ENCODE measurements around the gene RUFY3. TPM values are rescaled to one million over a fixed set of nuclear protein-coding genes. Genes with fewer than 3 reads are reported as not detected.

RUFY3 gene
- total and polyA plus RNA-seq, 3 donors from 2014 or later, result 84.7 to 247 (median 220) TPM

GRCh38 chr4:70704215-70704930 lies 17.4 kb upstream of the RUFY3 start:
- Histone ChIP-seq H3K27ac (peak overlapping the region; percentile 86 to 94), H3K4me1 (peaks cover 11% of the 10 kb centered on the region), H3K36me3 (ENCODE audit: low read depth, missing control alignments) (no peaks in the 10 kb centered on the region), H3K4me3 (peak overlapping the region; percentile 72 to 88), H3K27me3 (no peaks in the 10 kb centered on the region), H3K9me3 (no peaks in the 10 kb centered on the region)
- peak; percentile 82 for DNase-seq
- WGBS, 2 donors, result 0 to 1% methylated on average over 26 to 51 of the region's 58 CpGs
- intact Hi-C loops (cut with DNase I; ENCODE audit: low total_unique reads), result no loop called here
- TF ChIP-seq CTCF (IDR thresholded peaks at IDR 0.05), result peak in 1 of 3 experiments; percentile 21
- no peak for TF ChIP-seq POLR2A (IDR thresholded peaks at IDR 0.05)

DNA sequence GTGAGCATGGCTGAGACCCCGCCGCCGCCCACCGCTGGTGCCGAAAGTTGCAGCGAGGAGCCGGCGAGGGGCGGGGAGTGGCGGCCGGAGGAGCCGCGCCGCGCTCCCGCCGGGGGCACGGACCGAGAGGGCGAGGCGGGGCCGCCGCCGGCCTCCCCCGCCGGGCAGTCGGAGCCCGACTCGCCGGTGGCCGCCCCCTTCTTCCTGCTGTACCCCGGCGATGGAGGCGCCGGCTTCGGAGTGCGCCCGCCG lies 16.9 kb upstream of the RUFY3 start:
- no peaks in the 10 kb centered on the region for H3K27me3 ChIP-seq
- no peaks in the 10 kb centered on the region for H3K36me3 ChIP-seq (ENCODE audit: low read depth, missing control alignments)
- H3K9me3 ChIP-seq, result no peaks in the 10 kb centered on the region
- H3K4me3 ChIP-seq, result peak overlapping the region; percentile 72 to 88
- TF ChIP-seq CTCF (IDR thresholded peaks at IDR 0.05) (no peak), POLR2A (IDR thresholded peaks at IDR 0.05) (no peak)
- peaks cover 11% of the 10 kb centered on the region for H3K4me1 ChIP-seq
- no peak for DNase-seq
- 0% methylated on average over 12 of the region's 39 CpGs; no CpG with 5 or more reads in 1 of the 2 donors for WGBS, 2 donors
- peak overlapping the region; percentile 86 to 94 for H3K27ac ChIP-seq
- intact Hi-C loops (cut with DNase I; ENCODE audit: low total_unique reads), result no loop called here

- peak; percentile 77 for DNase-seq
- no peak for TF ChIP-seq CTCF (IDR thresholded peaks at IDR 0.05)
- TF ChIP-seq POLR2A (IDR thresholded peaks at IDR 0.05), result no peak
- WGBS, 2 donors, result 0 to 1% methylated on average over 11 to 70 of the region's 86 CpGs
- H3K36me3 ChIP-seq (ENCODE audit: low read depth, missing control alignments), result no peaks in the 10 kb centered on the region
- intact Hi-C loops (cut with DNase I; ENCODE audit: low total_unique reads), result no loop called here
- peak overlapping the region; percentile 72 to 88 for H3K4me3 ChIP-seq
- no peaks in the 10 kb centered on the region for H3K9me3 ChIP-seq
- peaks cover 11% of the 10 kb centered on the region for H3K4me1 ChIP-seq
- H3K27ac ChIP-seq, result peak overlapping the region; percentile 86 to 94
- H3K27me3 ChIP-seq, result no peaks in the 10 kb centered on the region
Measured at GRCh38 chr4:70705183-70706043, 16.4 kb upstream of the RUFY3 start.

GRCh38 chr4:70706044-70706461 lies 15.7 kb upstream of the RUFY3 start:
- Histone ChIP-seq H3K36me3 (ENCODE audit: low read depth, missing control alignments) (no peaks in the 10 kb centered on the region), H3K4me1 (peaks cover 11% of the 10 kb centered on the region), H3K27ac (peak overlapping the region; percentile 86 to 94), H3K9me3 (no peaks in the 10 kb centered on the region), H3K4me3 (peak overlapping the region; percentile 72 to 88), H3K27me3 (no peaks in the 10 kb centered on the region)
- intact Hi-C loops (cut with DNase I; ENCODE audit: low total_unique reads), result no loop called here
- DNase-seq, result no peak
- TF ChIP-seq CTCF (IDR thresholded peaks at IDR 0.05), result no peak
- no peak for TF ChIP-seq POLR2A (IDR thresholded peaks at IDR 0.05)
- WGBS, 2 donors, result 4 to 12% methylated on average over 7 of the region's 7 CpGs

Measured in testis (tissue), 3 donors.